Body of pancreas (tissue), 4 donors: ENCODE data around the gene TJAP1. TPM values are rescaled to one million over a fixed set of nuclear protein-coding genes. Genes with fewer than 3 reads are reported as not detected.
A peak's percentile ranks its signal among the peaks of the same experiment; 100 is the strongest.

ENCODE experiments used
- ATAC-seq: fragments of 150-250 bp; one replicate; pipeline ENCODE4 v1.9.1; 2016
- DNase-seq, 4 donors: peaks; one replicate each; pipeline ENCODE4 v3.0.0-alpha.2; 2019
- H3K27ac ChIP-seq, 4 donors: fragments of 200-600 bp; sonication (generic); 1 replicate in 3 of 4; 2 replicates in 1 of 4; pipeline versions ENCODE4 v1.5.1 to v1.6.1; 2016 to 2019; ENCODE audit warnings: mild to moderate bottlenecking in 1 of 4, mixed read lengths in 1 of 4, moderate library complexity in 1 of 4
- H3K27me3 ChIP-seq, 2 donors: fragments of 200-600 bp; sonication (generic); one replicate each; pipeline ENCODE4 v1.6.0; 2016; ENCODE audit warnings: mild to moderate bottlenecking in 1 of 2
- H3K36me3 ChIP-seq, 2 donors: fragments of 200-600 bp; sonication (generic); replicated peaks in 1 of 2; 2 replicates each; pipeline ENCODE4 v1.5.1; 2016; ENCODE audit warnings: low read depth in 2 of 2; ENCODE audit not compliant: insufficient read depth in 1 of 2
- H3K4me1 ChIP-seq: fragments of 200-600 bp; sonication (generic); one replicate; pipeline ENCODE4 v1.6.0; 2016
- H3K4me3 ChIP-seq, 2 donors: fragments of 200-600 bp; sonication (generic); 1 replicate in 1 of 2; 2 replicates in 1 of 2; pipeline ENCODE4 v1.5.1; 2016 to 2019
- H3K9me3 ChIP-seq, 3 donors: fragments of 200-600 bp; sonication (generic); 1 replicate in 2 of 3; 2 replicates in 1 of 3; pipeline ENCODE4 v1.5.1; 2016
- CTCF ChIP-seq, 7 experiments: fragments of 450-650 bp in 4 of 7; fragments of 200-600 bp in 3 of 7; sonication (generic) in 3 of 7; IDR thresholded peaks; one replicate each; pipeline ENCODE4 v1.5.1; 2016 to 2019; ENCODE audit warnings: antibody characterized with exemption in 7 of 7
- POLR2A ChIP-seq, 3 donors: fragments of 450-650 bp; IDR thresholded peaks; one replicate each; pipeline ENCODE4 v1.6.1; 2016; ENCODE audit warnings: antibody characterized with exemption in 3 of 3, mild to moderate bottlenecking in 2 of 3
- WGBS, 2 donors: methylation state at CpG; one replicate each; pipeline ENCODE4 v1.1.5; 2017; 5-methylcytosine and 5-hydroxymethylcytosine counted together
- intact Hi-C: fragments of 100-400 bp; cut with DNase I; formaldehyde crosslinking; loops from one replicate; pipeline ENCODE4 v1.15.1; 2023
- total RNA-seq, 2 donors: library from RNA; depleted of rRNA; stranded (reverse); fragments of >200 nt; gene quantifications; one replicate each; pipeline ENCODE4 v1.1.0, GENCODE V29; 2016

TJAP1 gene
- total RNA-seq, 2 donors from 2014 or later, result 16.9 to 47.5 TPM

GRCh38 chr6:43452896-43453295 is 24.5 kb upstream of the TJAP1 start:
- Histone ChIP-seq H3K9me3 (no peaks in the 10 kb centered on the region), H3K27ac (no peak overlapping the region), H3K27me3 (peaks cover 0 to 5% of the 10 kb centered on the region in 2 donors), H3K36me3 (peaks cover 6 to 7% of the 10 kb centered on the region in 2 donors), H3K4me1 (peaks cover 18% of the 10 kb centered on the region), H3K4me3 (no peak overlapping the region)
- 87 to 89% methylated on average over 4 of the region's 4 CpGs for WGBS, 2 donors
- intact Hi-C loops, result loop anchor here (5.0 kb wide), 1 partner anchor 54 kb away; no protein-coding TSS in a partner anchor
- no peak for TF ChIP-seq POLR2A (IDR thresholded peaks at IDR 0.05)
- no peak for TF ChIP-seq CTCF (IDR thresholded peaks at IDR 0.05)
- no peak for DNase-seq
- ATAC-seq, result no peak

GRCh38 chr6:43453831-43454230 is 23.5 kb upstream of the TJAP1 start:
- no peaks in the 10 kb centered on the region for H3K9me3 ChIP-seq
- DNase-seq (no peak), ATAC-seq (no peak)
- H3K4me3 ChIP-seq, result no peak overlapping the region
- peaks cover 6 to 7% of the 10 kb centered on the region in 2 donors for H3K36me3 ChIP-seq
- no peak for TF ChIP-seq POLR2A (IDR thresholded peaks at IDR 0.05)
- TF ChIP-seq CTCF (IDR thresholded peaks at IDR 0.05), result no peak
- H3K4me1 ChIP-seq, result peaks cover 18% of the 10 kb centered on the region
- intact Hi-C loops, result loop anchor here (5.0 kb wide), 1 partner anchor 53 kb away; no protein-coding TSS in a partner anchor
- peaks cover 0 to 5% of the 10 kb centered on the region in 2 donors for H3K27me3 ChIP-seq
- H3K27ac ChIP-seq, result no peak overlapping the region

- DNase-seq (no peak), ATAC-seq (peak; percentile 27)
- Histone ChIP-seq H3K4me3 (peak overlapping the region in 1 of 2 donors; percentile 38), H3K4me1 (peaks cover 18% of the 10 kb centered on the region), H3K9me3 (no peaks in the 10 kb centered on the region), H3K36me3 (peaks cover 3 to 6% of the 10 kb centered on the region in 2 donors), H3K27me3 (peaks cover 0 to 5% of the 10 kb centered on the region in 2 donors), H3K27ac (no peak overlapping the region)
- intact Hi-C loops, result loop anchor here (5.0 kb wide), 1 partner anchor 53 kb away; no protein-coding TSS in a partner anchor
- WGBS, 2 donors, result 9 to 11% methylated on average over 14 to 17 of the region's 17 CpGs
- no peak for TF ChIP-seq POLR2A (IDR thresholded peaks at IDR 0.05)
- TF ChIP-seq CTCF (IDR thresholded peaks at IDR 0.05), result peak; percentile 88 to 96 (median 94)
Observed at GRCh38 chr6:43454290-43454695, 23.1 kb upstream of the TJAP1 start.

GRCh38 chr6:43454696-43455530 is 22.5 kb upstream of the TJAP1 start:
- peaks cover 0 to 5% of the 10 kb centered on the region in 2 donors for H3K27me3 ChIP-seq
- H3K36me3 ChIP-seq, result peaks cover 0 to 2% of the 10 kb centered on the region in 2 donors
- ATAC-seq (peak; percentile 92), DNase-seq (peak; percentile 83 to 89 (median 85))
- H3K27ac ChIP-seq, result no peak overlapping the region
- peaks cover 18% of the 10 kb centered on the region for H3K4me1 ChIP-seq
- H3K4me3 ChIP-seq, result peak overlapping the region; percentile 38 to 39
- H3K9me3 ChIP-seq, result no peaks in the 10 kb centered on the region
- intact Hi-C loops, result loop anchor here (5.0 kb wide), 1 partner anchor 52 kb away; no protein-coding TSS in a partner anchor
- WGBS, 2 donors, result 1 to 3% methylated on average over 51 to 80 of the region's 97 CpGs
- TF ChIP-seq CTCF (IDR thresholded peaks at IDR 0.05) (peak in 1 of 7 experiments; percentile 26), POLR2A (IDR thresholded peaks at IDR 0.05) (no peak)
